H1 (cell line): Measurements from ENCODE around the gene SV2C. TPM values are rescaled to one million over a fixed set of nuclear protein-coding genes. Genes with fewer than 3 reads are reported as not detected.

Source experiments
- ASH2L ChIP-seq: fragments of 200-600, 300-600 bp; sonication (generic); IDR thresholded peaks from one replicate; pipeline ENCODE4 v1.7.1; 2017; ENCODE audit warnings: low read length
- BACH1 ChIP-seq: IDR thresholded peaks from 2 replicates; pipeline ENCODE4 v1.6.1; 2012; ENCODE audit warnings: low read length, improper control_type of control experiment
- CBX5 ChIP-seq: fragments of 300-800, 300-1000 bp; sonication (generic); IDR thresholded peaks from 2 replicates; pipeline ENCODE4 v1.7.1; 2016; ENCODE audit warnings: antibody characterized with exemption, low read length, low read depth
- CHD1 ChIP-seq: IDR thresholded peaks from 2 replicates; pipeline ENCODE4 v1.6.1; 2012; ENCODE audit warnings: low read depth, low read length, improper control_type of control experiment
- CHD2 ChIP-seq: IDR thresholded peaks from 2 replicates; pipeline ENCODE4 v1.6.1; 2012; ENCODE audit warnings: low read length, improper control_type of control experiment
- CHD7 ChIP-seq: fragments of 300-600 bp; sonication (generic); IDR thresholded peaks from 2 replicates; pipeline ENCODE4 v1.7.1; 2012; ENCODE audit warnings: low read length, moderate library complexity, mild to moderate bottlenecking, inconsistent platforms; ENCODE audit not compliant: insufficient replicate concordance
- KDM5A ChIP-seq: fragments of 200-600 bp; IDR thresholded peaks from 2 replicates; pipeline ENCODE4 v1.7.1; 2012; ENCODE audit warnings: mild to moderate bottlenecking, low read length, inconsistent platforms, mixed read lengths
- POLR2AphosphoS5 ChIP-seq: IDR thresholded peaks from 2 replicates; pipeline ENCODE4 v1.6.1; 2011; ENCODE audit warnings: low read depth, low read length
- POU5F1 ChIP-seq: IDR thresholded peaks from 2 replicates; pipeline ENCODE4 v1.6.1; 2011; ENCODE audit warnings: low read depth, mild to moderate bottlenecking, low read length, moderate library complexity
- RAD21 ChIP-seq, 2 experiments: IDR thresholded peaks in 1 of 2; conservative IDR thresholded peaks in 1 of 2; 2 replicates each; pipeline ENCODE4 v1.6.1; 2011; ENCODE audit warnings: low read depth in 2 of 2, low read length in 2 of 2, improper control_type of control experiment in 1 of 2, inconsistent platforms in 1 of 2, mild to moderate bottlenecking in 1 of 2, moderate library complexity in 1 of 2
- SIX5 ChIP-seq: IDR thresholded peaks from 2 replicates; pipeline ENCODE4 v1.6.1; 2011; ENCODE audit warnings: mild to moderate bottlenecking, low read depth, low read length
- YY1 ChIP-seq: IDR thresholded peaks from 2 replicates; pipeline ENCODE4 v1.6.1; 2011; ENCODE audit warnings: low read depth, mild to moderate bottlenecking, low read length
- polyA plus RNA-seq, 7 experiments: library from polyadenylated mRNA; depleted of rRNA in 3 of 7; stranded (reverse) in 5 of 7; unstranded in 2 of 7; fragments of >200 nt in 5 of 7; fragments of 200-250 nt in 2 of 7; gene quantifications; 1 replicate in 5 of 7; 2 replicates in 1 of 7; 4 replicates in 1 of 7; pipeline versions ENCODE4 v1.2.1 to v1.2.3, GENCODE V29; 2011 to 2013; ENCODE audit warnings: missing spikeins in 2 of 7, mixed read lengths in 2 of 7
- total RNA-seq: library from RNA; stranded (reverse); fragmentation: NEBNext Ultra II Directional; extraction: Animal tissue kit (Norgen Biotek cat#: 25700); gene quantifications from 2 replicates; pipeline ENCODE4 v1.2.1, GENCODE V29; 2021

Gene SV2C
- total and polyA plus RNA-seq, 2 of the 8 experiments (the other 6 are each of a cell fraction or from before 2014, with no cell fraction given), result 0.08 to 0.24 TPM

- no peak for TF ChIP-seq CHD7
- no peak for TF ChIP-seq SIX5
- TF ChIP-seq ASH2L, result no peak
- no peak for TF ChIP-seq CHD1
- TF ChIP-seq CHD2, result no peak
- no peak for TF ChIP-seq POU5F1
- TF ChIP-seq POLR2AphosphoS5, result no peak
- no peak for TF ChIP-seq BACH1
- TF ChIP-seq RAD21 (IDR thresholded peaks at IDR 0.05 in 1 of 2, conservative IDR thresholded peaks at IDR 0.05 in 1 of 2; ENCODE audit: low read depth in 2 of 2, low read length in 2 of 2), result no peak
- no peak for TF ChIP-seq KDM5A
- no peak for TF ChIP-seq YY1
- no peak for TF ChIP-seq CBX5
Measured at GRCh38 chr5:76175821-76176403, 92.7 kb downstream of the SV2C start (continued).
